Body of pancreas (tissue), 4 donors: ENCODE data around the gene C10orf90. TPM values are rescaled to one million over a fixed set of nuclear protein-coding genes. Genes with fewer than 3 reads are reported as not detected.

Experiments
- ATAC-seq: fragments of 150-250 bp; one replicate; pipeline ENCODE4 v1.9.1; 2016
- DNase-seq, 4 donors: peaks; one replicate each; pipeline ENCODE4 v3.0.0-alpha.2; 2019
- H3K27ac ChIP-seq, 4 donors: fragments of 200-600 bp; sonication (generic); 1 replicate in 3 of 4; 2 replicates in 1 of 4; pipeline versions ENCODE4 v1.5.1 to v1.6.1; 2016 to 2019; ENCODE audit warnings: mild to moderate bottlenecking in 1 of 4, mixed read lengths in 1 of 4, moderate library complexity in 1 of 4
- H3K27me3 ChIP-seq, 2 donors: fragments of 200-600 bp; sonication (generic); one replicate each; pipeline ENCODE4 v1.6.0; 2016; ENCODE audit warnings: mild to moderate bottlenecking in 1 of 2
- H3K36me3 ChIP-seq, 2 donors: fragments of 200-600 bp; sonication (generic); replicated peaks in 1 of 2; 2 replicates each; pipeline ENCODE4 v1.5.1; 2016; ENCODE audit warnings: low read depth in 2 of 2; ENCODE audit not compliant: insufficient read depth in 1 of 2
- H3K4me1 ChIP-seq: fragments of 200-600 bp; sonication (generic); one replicate; pipeline ENCODE4 v1.6.0; 2016
- H3K4me3 ChIP-seq, 2 donors: fragments of 200-600 bp; sonication (generic); 1 replicate in 1 of 2; 2 replicates in 1 of 2; pipeline ENCODE4 v1.5.1; 2016 to 2019
- H3K9me3 ChIP-seq, 3 donors: fragments of 200-600 bp; sonication (generic); 1 replicate in 2 of 3; 2 replicates in 1 of 3; pipeline ENCODE4 v1.5.1; 2016
- CTCF ChIP-seq, 7 experiments: fragments of 450-650 bp in 4 of 7; fragments of 200-600 bp in 3 of 7; sonication (generic) in 3 of 7; IDR thresholded peaks; one replicate each; pipeline ENCODE4 v1.5.1; 2016 to 2019; ENCODE audit warnings: antibody characterized with exemption in 7 of 7
- POLR2A ChIP-seq, 3 donors: fragments of 450-650 bp; IDR thresholded peaks; one replicate each; pipeline ENCODE4 v1.6.1; 2016; ENCODE audit warnings: antibody characterized with exemption in 3 of 3, mild to moderate bottlenecking in 2 of 3
- WGBS, 2 donors: methylation state at CpG; one replicate each; pipeline ENCODE4 v1.1.5; 2017; 5-methylcytosine and 5-hydroxymethylcytosine counted together
- intact Hi-C: fragments of 100-400 bp; cut with DNase I; formaldehyde crosslinking; loops from one replicate; pipeline ENCODE4 v1.15.1; 2023
- total RNA-seq, 2 donors: library from RNA; depleted of rRNA; stranded (reverse); fragments of >200 nt; gene quantifications; one replicate each; pipeline ENCODE4 v1.1.0, GENCODE V29; 2016

Gene C10orf90
- total RNA-seq, 2 donors from 2014 or later = not detected

DNA sequence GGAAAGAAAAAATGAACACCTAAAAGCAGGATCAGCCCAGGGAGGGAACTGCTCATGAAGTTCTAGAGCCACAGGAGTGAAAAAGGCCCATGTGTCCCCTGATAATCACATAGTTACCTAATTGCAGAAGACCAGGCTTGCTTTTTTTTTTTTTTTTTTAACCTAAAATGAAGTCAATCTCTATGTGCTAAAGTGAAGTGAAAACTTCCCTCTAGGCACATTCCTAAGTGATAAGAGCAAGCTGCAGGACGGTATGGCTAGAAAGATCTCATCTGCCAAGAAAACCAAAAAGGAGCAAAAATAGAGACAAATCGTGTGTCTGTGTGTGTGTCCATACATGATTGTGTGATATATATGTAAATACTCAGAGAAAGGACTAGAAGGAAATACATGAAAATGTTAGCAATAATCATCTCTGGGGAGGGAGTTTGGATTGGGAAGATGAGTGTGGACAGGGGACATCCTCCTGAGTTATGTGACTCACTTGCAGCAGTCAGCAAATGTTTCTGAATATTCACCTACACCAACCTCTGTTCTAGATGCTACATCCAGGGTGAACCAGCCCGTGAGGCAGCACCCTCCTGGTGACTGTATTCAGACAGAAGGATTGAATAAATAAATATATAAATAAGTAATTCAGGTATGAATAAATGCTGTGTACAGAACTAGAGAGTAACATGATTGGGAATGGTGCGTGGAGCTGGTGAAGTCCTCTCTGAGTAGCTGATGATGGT lies 76.4 kb downstream of the C10orf90 start:
- DNase-seq = no peak
- no peak for ATAC-seq
- Histone ChIP-seq H3K27ac (no peak overlapping the region), H3K9me3 (no peaks in the 10 kb centered on the region), H3K27me3 (no peaks in the 10 kb centered on the region), H3K4me1 (no peaks in the 10 kb centered on the region), H3K4me3 (no peak overlapping the region), H3K36me3 (no peaks in the 10 kb centered on the region)
- intact Hi-C loops = no loop called here
- no peak for TF ChIP-seq CTCF (IDR thresholded peaks at IDR 0.05)
- TF ChIP-seq POLR2A (IDR thresholded peaks at IDR 0.05) = no peak
- WGBS, 2 donors = 83 to 89% methylated on average over 4 of the region's 4 CpGs

DNA sequence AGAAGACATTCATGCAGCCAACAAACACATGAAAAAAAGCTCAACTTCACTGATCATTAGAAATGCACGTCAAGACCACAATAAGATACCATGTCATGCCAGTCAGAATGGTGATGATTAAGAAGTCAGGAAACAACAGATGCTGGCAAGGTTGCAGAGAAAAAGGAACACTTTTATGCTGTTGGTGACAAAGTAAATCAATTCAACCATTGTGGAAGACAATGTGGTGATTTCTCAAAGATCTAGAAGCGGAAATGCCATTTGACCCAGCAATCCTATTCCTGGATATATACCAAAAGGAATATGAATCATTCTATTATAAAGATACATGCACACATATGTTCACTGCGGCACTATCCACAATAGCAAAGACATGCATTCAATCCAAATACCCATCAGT lies 77.6 kb downstream of the C10orf90 start:
- no peak for DNase-seq
- Histone ChIP-seq H3K27ac (no peak overlapping the region), H3K9me3 (no peaks in the 10 kb centered on the region), H3K4me3 (no peak overlapping the region), H3K4me1 (no peaks in the 10 kb centered on the region), H3K27me3 (no peaks in the 10 kb centered on the region), H3K36me3 (no peaks in the 10 kb centered on the region)
- TF ChIP-seq CTCF (IDR thresholded peaks at IDR 0.05) (no peak), POLR2A (IDR thresholded peaks at IDR 0.05) (no peak)
- WGBS, 2 donors = 92 to 93% methylated on average over 3 of the region's 3 CpGs
- ATAC-seq = no peak
- intact Hi-C loops = no loop called here

- Histone ChIP-seq H3K27ac (no peak overlapping the region), H3K27me3 (no peaks in the 10 kb centered on the region), H3K36me3 (no peaks in the 10 kb centered on the region), H3K4me1 (peaks cover 19% of the 10 kb centered on the region), H3K4me3 (no peak overlapping the region), H3K9me3 (no peaks in the 10 kb centered on the region)
- DNase-seq = no peak
- 93% methylated on average over 4 of the region's 4 CpGs; no CpG with 5 or more reads in 1 of the 2 donors for WGBS, 2 donors
- no peak for ATAC-seq
- intact Hi-C loops = no loop called here
- TF ChIP-seq POLR2A (IDR thresholded peaks at IDR 0.05) (no peak), CTCF (IDR thresholded peaks at IDR 0.05) (no peak)
These were observed 82.5 kb downstream of the C10orf90 start for GRCh38 chr10:126588024-126588423.

GRCh38 chr10:126586878-126587277 lies 83.6 kb downstream of the C10orf90 start:
- DNase-seq = no peak
- 86 to 95% methylated on average over 5 of the region's 5 CpGs for WGBS, 2 donors
- Histone ChIP-seq H3K27me3 (no peaks in the 10 kb centered on the region), H3K4me3 (no peak overlapping the region), H3K4me1 (peaks cover 24% of the 10 kb centered on the region), H3K9me3 (no peaks in the 10 kb centered on the region), H3K27ac (no peak overlapping the region), H3K36me3 (no peaks in the 10 kb centered on the region)
- ATAC-seq = no peak
- intact Hi-C loops = no loop called here
- TF ChIP-seq CTCF (IDR thresholded peaks at IDR 0.05) = no peak
- TF ChIP-seq POLR2A (IDR thresholded peaks at IDR 0.05) = no peak

- H3K4me1 ChIP-seq = peaks cover 24% of the 10 kb centered on the region
- TF ChIP-seq CTCF (IDR thresholded peaks at IDR 0.05) = no peak
- no peak for TF ChIP-seq POLR2A (IDR thresholded peaks at IDR 0.05)
- 77 to 88% methylated on average over 14 of the region's 14 CpGs for WGBS, 2 donors
- H3K9me3 ChIP-seq = no peaks in the 10 kb centered on the region
- no peaks in the 10 kb centered on the region for H3K36me3 ChIP-seq
- H3K27ac ChIP-seq = no peak overlapping the region
- H3K4me3 ChIP-seq = no peak overlapping the region
- no peaks in the 10 kb centered on the region for H3K27me3 ChIP-seq
- ATAC-seq = no peak
- intact Hi-C loops = no loop called here
- DNase-seq = no peak
These were observed 84.4 kb downstream of the C10orf90 start for GRCh38 chr10:126586128-126586527.
